Endothelial cell of coronary artery (primary cell): ENCODE data around the gene PPM1N. TPM values are rescaled to one million over a fixed set of nuclear protein-coding genes. Genes with fewer than 3 reads are reported as not detected.

ENCODE experiments used
- total RNA-seq: library from RNA; depleted of rRNA; stranded (reverse); fragments of >200 nt; gene quantifications from 2 replicates; pipeline ENCODE4 v1.2.3, GENCODE V29; 2014

The PPM1N gene
- 0.90 and 1.4 TPM in 2 replicates for total RNA-seq

GRCh38 chr19:45498411-45499195, at the start of gene PPM1N:
TSS of gene PPM1N (plus strand) at chr19:45498443. CDS start at chr19:45498473, 30 bp downstream.

GRCh38 chr19:45467456-45468158, 30.6 kb upstream of the PPM1N start, which contains the start of gene FOSB:
TSS of gene FOSB (plus strand) at chr19:45467996. CDS start at chr19:45468587, 591 bp downstream.

GRCh38 chr19:45506989-45507871, 9.0 kb downstream of the PPM1N start, which contains the start of gene VASP:
TSS of gene VASP (plus strand) at chr19:45507479. CDS start at chr19:45507772, 293 bp downstream.

Other genes starting within 250 kb of the PPM1N start
- 10.4 and 18.9 TPM in 2 replicates for gene MARK4, start 247.2 kb upstream of the PPM1N start, total RNA-seq
- not detected in 2 replicates for gene CKM, start 175.6 kb upstream of the PPM1N start, total RNA-seq
- 0.19 TPM in 1 of 2 replicates, not detected in the other for gene KLC3, start 157.7 kb upstream of the PPM1N start, total RNA-seq
- 26.1 and 55.5 TPM in 2 replicates for gene ERCC2, start 127.9 kb upstream of the PPM1N start, total RNA-seq
- 4.5 and 25.9 TPM in 2 replicates for gene PPP1R13L, start 93.4 kb upstream of the PPM1N start, total RNA-seq
- 16.6 and 17.5 TPM in 2 replicates for gene POLR1G, start 91.8 kb upstream of the PPM1N start, total RNA-seq
- 77.0 and 82.2 TPM in 2 replicates for gene ERCC1, start 74.5 kb upstream of the PPM1N start, total RNA-seq
- 0.27 and 0.66 TPM in 2 replicates for gene FOSB, start 30.4 kb upstream of the PPM1N start, total RNA-seq
- 5.1 and 5.9 TPM in 2 replicates for gene RTN2, start 1.4 kb upstream of the PPM1N start, total RNA-seq
- gene VASP, start 9.0 kb downstream of the PPM1N start, total RNA-seq = 131 and 141 TPM in 2 replicates
- 5.0 and 6.0 TPM in 2 replicates for gene OPA3, start 86.4 kb downstream of the PPM1N start, total RNA-seq
- 4.2 and 5.0 TPM in 2 replicates for gene GPR4, start 103.8 kb downstream of the PPM1N start, total RNA-seq
- gene EML2, start 141.0 kb downstream of the PPM1N start, total RNA-seq = 14.8 and 30.6 TPM in 2 replicates
- gene GIPR, start 169.8 kb downstream of the PPM1N start, total RNA-seq = 0.09 TPM in 1 of 2 replicates, not detected in the other
- 779 and 865 TPM in 2 replicates for gene SNRPD2, start 193.5 kb downstream of the PPM1N start, total RNA-seq
- 7.8 and 9.0 TPM in 2 replicates for gene QPCTL, start 194.2 kb downstream of the PPM1N start, total RNA-seq
- gene FBXO46, start 232.5 kb downstream of the PPM1N start, total RNA-seq = 3.6 and 5.1 TPM in 2 replicates
- gene MEIOSIN, start 235.0 kb downstream of the PPM1N start, total RNA-seq = not detected in 2 replicates